GM18951 (cell line): Measurements from ENCODE around the gene BPTF.
"Not testable (repeated sequence)": the region's sequence is repeated elsewhere in the genome, so short reads cannot be mapped to it uniquely, and the experiment has no call there.

Experiments
- POLR2A ChIP-seq: IDR thresholded peaks from 4 replicates; pipeline ENCODE4 v1.6.1; 2011; ENCODE audit warnings: mild to moderate bottlenecking; ENCODE audit not compliant: insufficient read length, insufficient read depth; ENCODE audit errors: extremely low read depth
- in situ Hi-C: fragments of 300-500 bp; cut with MboI; formaldehyde crosslinking; loops from one replicate; pipeline ENCODE4 v1.12.0; 2022; ENCODE audit warnings: low sequenced_read_pairs, mixed read lengths, inconsistent platforms; ENCODE audit not compliant: unreplicated experiment

The BPTF gene

DNA sequence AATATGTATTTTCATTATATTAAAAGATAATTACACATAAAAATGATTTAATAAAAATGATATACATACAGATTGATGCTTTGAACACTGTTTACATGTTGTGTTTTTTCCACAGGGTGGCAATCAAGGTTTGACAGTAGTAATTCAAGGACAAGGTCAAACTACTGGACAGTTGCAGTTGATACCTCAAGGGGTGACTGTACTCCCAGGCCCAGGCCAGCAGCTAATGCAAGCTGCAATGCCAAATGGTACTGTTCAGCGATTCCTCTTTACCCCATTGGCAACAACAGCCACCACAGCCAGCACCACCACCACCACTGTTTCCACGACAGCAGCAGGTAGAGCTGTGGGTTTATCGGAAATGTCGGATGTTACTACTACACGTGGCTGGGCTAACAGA lies 118.7 kb downstream of the BPTF start:
- TF ChIP-seq POLR2A: no peak
- in situ Hi-C loops: no loop called here

DNA sequence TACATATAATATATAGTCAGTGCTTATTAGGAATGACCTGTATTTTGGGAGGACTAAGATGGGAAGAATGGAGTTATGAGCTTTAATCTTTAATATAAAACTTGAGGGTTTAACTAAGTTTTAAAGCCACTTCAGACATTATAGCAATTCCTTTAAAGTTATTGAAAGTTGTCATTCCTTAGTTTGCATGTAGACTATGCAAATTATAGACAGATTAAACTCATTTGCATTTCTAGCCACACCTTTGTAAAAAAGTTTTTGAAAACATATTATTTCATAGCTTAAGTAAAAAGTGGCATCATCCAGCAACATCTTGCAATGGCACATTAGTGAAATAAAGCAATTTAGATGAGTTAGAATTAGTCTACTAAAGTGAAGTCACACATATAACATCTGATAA lies 121.2 kb downstream of the BPTF start:
- in situ Hi-C loops: no loop called here
- no peak for TF ChIP-seq POLR2A

DNA sequence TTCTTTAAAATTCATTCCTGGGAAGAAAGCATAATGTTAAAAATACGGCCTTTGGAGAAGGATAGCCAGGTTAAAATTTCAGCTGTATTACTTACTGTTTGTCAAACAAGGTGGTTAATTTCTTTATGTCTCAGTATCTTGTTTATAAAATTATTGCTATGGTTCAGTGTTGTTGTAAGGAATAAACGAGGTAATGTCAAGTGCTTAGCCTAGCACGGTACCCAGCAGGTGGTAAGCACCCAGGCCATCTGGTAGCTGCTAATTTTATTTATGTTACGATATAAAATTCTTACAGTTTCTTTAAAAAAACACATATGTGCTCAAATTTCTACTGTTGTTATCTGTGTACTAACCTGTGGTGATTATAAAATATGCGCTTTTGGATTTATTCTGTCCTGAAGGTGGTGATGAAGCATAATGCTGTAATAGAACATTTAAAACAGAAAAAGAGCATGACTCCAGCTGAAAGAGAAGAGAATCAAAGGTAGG lies 122.1 kb downstream of the BPTF start:
- in situ Hi-C loops: no loop called here
- no peak for TF ChIP-seq POLR2A

DNA sequence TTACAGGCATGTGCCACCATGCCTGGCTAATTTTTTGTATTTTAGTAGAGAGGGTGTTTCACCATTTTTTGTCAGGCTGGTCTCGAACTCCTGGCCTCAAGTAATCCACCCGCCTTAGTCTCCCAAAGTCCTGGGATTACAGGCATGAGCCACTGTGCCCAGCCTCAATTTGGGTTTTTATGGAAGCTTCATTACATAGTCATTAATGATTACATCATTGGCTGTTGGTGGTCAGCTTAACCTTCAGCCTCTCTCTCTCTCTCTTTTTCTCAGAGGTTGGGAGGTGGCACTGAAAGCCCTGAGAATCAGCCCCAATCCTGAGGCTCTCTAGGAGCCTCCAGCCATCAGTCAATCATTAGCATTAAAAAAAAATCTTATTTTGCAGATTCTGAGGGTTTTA lies 125.6 kb downstream of the BPTF start:
- in situ Hi-C loops: no loop called here
- no peak for TF ChIP-seq POLR2A

DNA sequence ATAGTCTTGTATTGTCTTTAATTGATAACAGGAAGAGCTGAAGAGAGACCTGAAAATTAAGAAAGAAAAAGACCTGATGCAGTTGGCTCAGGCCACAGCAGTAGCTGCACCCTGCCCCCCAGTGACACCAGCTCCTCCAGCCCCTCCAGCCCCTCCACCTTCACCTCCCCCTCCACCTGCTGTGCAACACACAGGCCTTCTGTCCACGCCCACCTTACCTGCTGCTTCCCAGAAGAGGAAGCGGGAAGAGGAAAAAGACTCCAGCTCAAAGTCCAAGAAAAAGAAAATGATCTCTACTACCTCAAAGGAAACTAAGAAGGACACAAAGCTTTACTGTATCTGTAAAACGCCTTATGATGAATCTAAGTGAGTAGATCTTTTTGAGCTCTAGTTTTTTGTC lies 134.2 kb downstream of the BPTF start:
- TF ChIP-seq POLR2A: no peak
- in situ Hi-C loops: no loop called here

DNA sequence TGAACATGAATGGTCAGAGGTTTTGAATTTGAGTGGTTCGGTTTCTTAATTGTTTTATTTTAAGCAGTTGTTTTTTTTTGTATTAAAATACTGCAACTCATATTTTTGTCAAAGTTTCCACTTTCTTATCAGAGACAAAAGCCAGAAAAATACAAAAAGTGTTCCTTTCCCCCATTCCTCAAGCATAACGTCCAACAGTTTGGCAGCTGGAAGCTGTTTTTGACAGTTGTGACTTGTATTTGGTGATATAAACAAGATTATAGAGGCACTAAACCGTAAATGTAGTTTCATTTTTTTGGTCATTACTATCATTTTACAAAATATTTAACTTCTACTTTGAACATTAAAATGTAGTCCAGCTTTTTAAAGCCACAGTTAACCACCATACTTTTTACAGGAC lies 135.0 kb downstream of the BPTF start:
- in situ Hi-C loops: not testable (repeated sequence)

DNA sequence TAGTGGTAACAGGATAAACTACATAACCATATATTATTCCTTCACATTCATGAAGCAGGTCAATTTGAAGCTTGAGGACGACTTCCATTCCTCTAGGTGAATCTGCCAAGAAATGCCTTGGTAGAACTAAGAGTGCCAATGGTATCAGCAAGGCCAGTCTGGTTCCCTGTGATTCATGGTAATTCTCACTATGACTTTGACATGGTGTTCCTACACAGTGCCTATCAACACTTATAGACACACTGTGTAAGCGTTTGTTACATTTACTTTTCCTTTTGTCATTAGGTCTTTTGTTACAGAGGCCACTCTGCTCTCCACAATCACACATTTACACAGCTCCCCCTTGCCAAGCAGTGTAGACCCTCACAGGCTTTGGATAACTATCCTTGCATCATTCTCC lies 136.9 kb downstream of the BPTF start:
- in situ Hi-C loops: not testable (repeated sequence)

DNA sequence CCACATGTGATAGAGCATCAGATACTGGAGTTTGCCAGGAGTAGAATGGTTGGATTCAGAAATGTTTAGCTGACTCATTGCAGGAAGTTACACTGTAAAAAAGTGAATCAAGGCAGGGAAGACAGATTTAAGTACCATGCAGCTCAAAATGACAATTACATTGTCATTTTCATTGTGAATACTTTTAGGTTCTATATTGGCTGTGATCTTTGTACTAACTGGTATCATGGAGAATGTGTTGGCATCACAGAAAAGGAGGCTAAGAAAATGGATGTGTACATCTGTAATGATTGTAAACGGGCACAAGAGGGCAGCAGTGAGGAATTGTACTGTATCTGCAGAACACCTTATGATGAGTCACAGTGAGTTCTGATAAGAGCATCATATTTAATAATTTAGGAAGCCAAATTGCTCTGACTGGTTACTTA lies 137.9 kb downstream of the BPTF start:
- in situ Hi-C loops: not testable (repeated sequence)

DNA sequence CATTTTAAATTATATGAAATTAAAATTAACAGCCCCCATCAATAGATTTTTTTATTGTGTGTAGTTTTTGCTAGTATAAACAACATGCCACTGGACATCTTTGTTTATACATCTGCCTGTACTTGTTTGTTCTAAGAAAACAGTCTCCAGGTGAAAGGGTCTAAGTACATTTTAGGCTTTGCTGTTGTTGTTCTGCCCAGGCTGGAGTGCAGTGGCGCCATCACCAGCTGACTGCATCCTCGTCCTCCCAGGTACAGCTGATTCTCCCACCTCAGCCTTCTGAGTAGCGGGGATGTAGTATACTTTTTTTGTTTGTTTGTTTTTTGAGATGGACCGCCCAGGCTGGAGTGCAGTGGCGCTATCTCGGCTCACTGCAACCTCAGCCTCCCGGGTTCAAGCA lies 145.5 kb downstream of the BPTF start:
- in situ Hi-C loops: no loop called here
- TF ChIP-seq POLR2A: no peak

DNA sequence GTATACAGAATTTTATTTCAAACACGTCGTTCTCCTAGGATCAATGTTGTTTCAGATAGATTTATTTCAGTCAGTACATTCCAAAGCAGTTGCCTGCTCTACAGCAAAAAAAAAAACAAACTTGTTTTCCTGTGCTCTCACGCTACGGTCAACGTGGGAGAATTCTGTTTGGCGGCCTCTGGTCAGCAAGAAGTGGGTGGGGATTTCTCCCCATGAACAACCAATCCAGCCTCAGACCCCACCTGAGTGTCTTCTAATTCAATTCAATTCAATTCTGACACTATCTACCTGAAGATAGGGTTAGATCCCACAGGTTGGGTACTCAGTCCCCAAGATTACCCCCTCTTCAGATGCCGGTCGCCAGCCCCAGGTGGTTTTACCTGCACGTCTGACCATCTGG lies 148.9 kb downstream of the BPTF start:
- TF ChIP-seq POLR2A: no peak
- in situ Hi-C loops: no loop called here

DNA sequence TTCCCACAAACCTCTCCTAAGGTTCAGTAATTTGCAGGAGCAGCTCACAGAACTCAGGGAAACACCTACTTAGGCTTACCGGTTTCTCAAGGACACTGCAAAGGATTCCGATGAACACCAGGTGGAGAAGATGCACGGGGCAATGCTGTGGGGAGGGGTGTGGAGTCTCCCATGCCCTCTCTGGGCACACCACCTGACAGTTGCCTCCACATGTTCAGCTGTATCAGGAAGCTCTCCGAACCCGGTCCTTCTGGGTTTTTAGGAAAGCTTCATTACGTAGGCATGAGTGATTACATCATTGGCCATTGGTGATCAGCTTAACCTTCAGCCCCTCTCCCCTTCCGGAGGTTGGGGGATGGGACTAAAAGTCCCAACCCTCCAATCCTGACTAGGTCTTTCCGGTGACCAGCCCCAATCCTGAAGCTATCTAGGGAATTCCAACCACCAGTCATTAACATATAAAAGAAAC lies 149.3 kb downstream of the BPTF start:
- TF ChIP-seq POLR2A: no peak
- in situ Hi-C loops: no loop called here

DNA sequence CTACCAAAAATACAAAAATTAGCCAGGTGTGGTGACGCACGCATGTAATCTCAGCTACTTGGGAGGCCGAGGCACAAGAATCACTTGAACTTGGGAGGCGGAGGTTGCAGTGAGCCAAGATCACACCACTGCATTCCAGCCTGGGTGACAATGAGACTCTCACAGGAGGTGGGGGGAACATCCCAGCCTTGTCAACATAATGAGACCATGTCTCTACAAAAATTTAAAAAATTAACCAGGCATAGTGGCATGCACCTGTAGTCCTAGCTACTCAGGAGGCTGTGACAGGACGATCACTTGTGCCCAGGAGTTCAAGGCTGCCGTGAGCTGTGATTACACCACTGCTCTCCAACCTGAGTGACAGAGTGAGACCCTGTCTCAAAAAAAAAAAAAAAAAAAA lies 151.0 kb downstream of the BPTF start:
- in situ Hi-C loops: not testable (repeated sequence)

DNA sequence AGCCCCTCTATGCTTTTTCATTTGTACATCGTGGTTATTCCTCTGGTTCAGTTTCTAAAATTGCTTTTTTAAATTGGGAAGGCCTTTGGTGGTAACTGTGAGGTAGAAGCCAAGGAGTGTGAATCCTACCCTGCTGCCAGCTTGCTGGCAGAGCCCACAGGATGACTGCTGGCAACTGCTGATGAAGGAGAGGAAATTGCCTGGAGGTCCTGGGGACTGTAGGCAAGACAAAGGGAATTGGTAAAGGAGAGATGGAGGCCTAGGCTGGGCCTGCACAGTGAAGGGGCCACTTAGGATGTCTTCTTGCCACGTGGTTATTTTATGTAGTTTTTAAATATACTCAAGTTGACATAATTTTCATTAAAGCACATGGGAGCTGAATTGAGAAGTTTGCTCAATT lies 155.2 kb downstream of the BPTF start:
- TF ChIP-seq POLR2A: no peak
- in situ Hi-C loops: no loop called here

DNA sequence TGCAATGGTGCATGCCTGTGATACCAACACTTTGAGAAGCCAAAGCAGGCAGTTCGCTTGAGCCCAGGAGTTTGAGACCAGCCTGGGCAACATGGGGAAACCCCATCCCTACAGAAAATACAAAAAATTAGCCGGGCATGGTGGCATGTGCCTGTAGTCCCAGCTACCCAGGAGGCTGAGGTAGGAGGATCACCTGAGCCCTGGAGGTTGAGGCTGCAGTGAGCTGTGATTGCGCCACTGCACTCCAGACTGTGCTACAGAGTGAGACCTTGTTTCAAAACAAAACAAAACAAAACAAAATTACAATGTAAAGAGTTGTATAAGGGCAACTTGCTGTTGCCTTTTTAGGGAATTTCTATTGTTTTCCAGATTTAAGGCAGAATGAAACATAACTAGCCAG lies 155.6 kb downstream of the BPTF start:
- in situ Hi-C loops: not testable (repeated sequence)

DNA sequence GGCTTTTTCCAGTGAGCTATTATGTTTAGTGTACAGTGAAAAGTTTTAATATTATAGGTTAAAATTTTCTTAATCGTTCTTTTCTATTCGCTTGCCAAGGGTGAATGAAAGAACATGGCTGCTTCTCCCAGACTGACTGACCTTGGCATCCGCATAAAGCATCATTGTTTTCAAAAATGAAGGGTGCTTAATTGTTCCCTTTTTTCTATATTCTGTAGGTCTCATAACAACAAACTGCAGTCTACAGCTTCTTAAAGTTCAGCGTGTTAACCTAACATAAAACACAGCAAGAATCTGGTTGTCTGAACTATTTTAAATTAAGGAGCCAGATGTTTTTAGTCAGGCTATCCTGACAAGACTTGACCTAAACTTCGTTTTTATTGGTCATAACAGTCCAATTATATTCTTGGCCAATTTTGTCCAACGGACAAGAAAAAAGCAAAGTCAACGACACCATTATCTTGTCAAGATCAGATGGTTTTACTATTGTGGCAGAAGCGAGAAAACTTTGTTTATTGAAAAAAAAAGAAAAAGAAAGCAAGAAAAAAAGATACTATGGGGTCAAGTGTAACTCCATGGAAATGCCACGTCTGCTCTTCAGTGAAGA lies 156.8 kb downstream of the BPTF start:
- in situ Hi-C loops: no loop called here
- TF ChIP-seq POLR2A: no peak
